Keratinocyte (primary cell): ENCODE results near the gene CERKL. TPM values are rescaled to one million over a fixed set of nuclear protein-coding genes. Genes with fewer than 3 reads are reported as not detected.

Source experiments
- DNase-seq: peaks from one replicate; pipeline ENCODE4 v3.0.0-alpha.2; 2011; ENCODE audit warnings: low read depth, missing footprints, low spot score
- FAIRE-seq: peaks from 2 replicates; lab custom pipeline; 2011; peaks lifted over from hg19 to GRCh38; lab: Jason Lieb, UNC
- H2AFZ ChIP-seq: 2 replicates; pipeline ENCODE4 v1.6.0; 2012; ENCODE audit warnings: low read length, control low read depth, inconsistent platforms; ENCODE audit not compliant: control insufficient read depth
- H3K27ac ChIP-seq: 2 replicates; pipeline ENCODE4 v1.5.1; 2011; ENCODE audit warnings: low read length; ENCODE audit not compliant: control insufficient read depth, insufficient read depth
- H3K27me3 ChIP-seq: 3 replicates; pipeline ENCODE4 v1.6.0; 2011; ENCODE audit warnings: low read length; ENCODE audit not compliant: control insufficient read depth, insufficient read depth; ENCODE audit errors: extremely low read depth
- H3K36me3 ChIP-seq, 2 experiments: 2 replicates in 1 of 2; 3 replicates in 1 of 2; pipeline ENCODE4 v1.5.1; 2011; ENCODE audit warnings: low read length in 2 of 2, mild to moderate bottlenecking in 1 of 2; ENCODE audit not compliant: control insufficient read depth in 2 of 2, insufficient read depth in 2 of 2; ENCODE audit errors: extremely low read depth in 1 of 2
- H3K4me1 ChIP-seq: 3 replicates; pipeline ENCODE4 v1.5.1; 2011; ENCODE audit warnings: low read length; ENCODE audit not compliant: control insufficient read depth, insufficient read depth; ENCODE audit errors: extremely low read depth
- H3K4me2 ChIP-seq: 3 replicates; pipeline ENCODE4 v1.6.0; 2011; ENCODE audit warnings: low read depth, low read length; ENCODE audit not compliant: control insufficient read depth, insufficient read depth; ENCODE audit errors: extremely low read depth
- H3K4me3 ChIP-seq, 3 experiments: fragments of 200-600 bp in 1 of 3; sonication (generic) in 1 of 3; 2 replicates in 2 of 3; 3 replicates in 1 of 3; pipeline ENCODE4 v1.5.1; 2011 to 2016; ENCODE audit warnings: low read length in 3 of 3, mild to moderate bottlenecking in 3 of 3, control low read depth in 2 of 3, inconsistent platforms in 1 of 3, low read depth in 1 of 3, mixed read lengths in 1 of 3, mixed run types in 1 of 3, moderate library complexity in 1 of 3; ENCODE audit not compliant: control insufficient read depth in 2 of 3, insufficient read depth in 2 of 3; ENCODE audit errors: extremely low read depth in 1 of 3
- H3K79me2 ChIP-seq: 2 replicates; pipeline ENCODE4 v1.6.0; 2012; ENCODE audit warnings: low read length; ENCODE audit not compliant: control insufficient read depth, insufficient read depth
- H3K9ac ChIP-seq: 3 replicates; pipeline ENCODE4 v1.6.0; 2011; ENCODE audit warnings: low read length; ENCODE audit not compliant: control insufficient read depth, insufficient read depth; ENCODE audit errors: extremely low read depth
- H3K9me1 ChIP-seq: 3 replicates; pipeline ENCODE4 v1.6.0; 2011; ENCODE audit warnings: low read length; ENCODE audit not compliant: control insufficient read depth, insufficient read depth; ENCODE audit errors: extremely low read depth
- H3K9me3 ChIP-seq: 2 replicates; pipeline ENCODE4 v1.5.1; 2012; ENCODE audit warnings: low read depth, low read length; ENCODE audit not compliant: control insufficient read depth
- H4K20me1 ChIP-seq: 3 replicates; pipeline ENCODE4 v1.6.0; 2011; ENCODE audit warnings: low read length; ENCODE audit not compliant: control insufficient read depth, insufficient read depth; ENCODE audit errors: extremely low read depth
- CTCF ChIP-seq, 3 experiments: IDR thresholded peaks in 1 of 3; conservative IDR thresholded peaks in 1 of 3; optimal IDR thresholded peaks in 1 of 3; 2 replicates in 2 of 3; 3 replicates in 1 of 3; pipeline versions ENCODE3 to v1.5.1; 2011; ENCODE audit warnings: low read length in 3 of 3, mild to moderate bottlenecking in 3 of 3, moderate library complexity in 2 of 3, control low read depth in 1 of 3, inconsistent platforms in 1 of 3; ENCODE audit not compliant: insufficient read depth in 2 of 3; ENCODE audit errors: extremely low read depth in 1 of 3
- EZH2 ChIP-seq: IDR thresholded peaks from one replicate; pipeline ENCODE4 v1.6.1; 2012; ENCODE audit warnings: inconsistent platforms, mild to moderate bottlenecking, low read length, moderate library complexity
- dilution Hi-C: fragments of 300-500 bp; cut with MboI; formaldehyde crosslinking; loops from one replicate; pipeline ENCODE4 v1.7.0; 2020; ENCODE audit warnings: low sequenced_read_pairs; ENCODE audit not compliant: extremely low pct_ligation_motif_present
- polyA plus RNA-seq, 5 experiments: library from polyadenylated mRNA; depleted of rRNA in 3 of 5; stranded (reverse) in 3 of 5; stranded (forward) in 1 of 5; unstranded in 1 of 5; fragments of >200 nt; gene quantifications; 1 replicate in 1 of 5; 2 replicates in 3 of 5; 3 replicates in 1 of 5; pipeline versions ENCODE4 v1.2.1 to v1.2.3, GENCODE V29; 2011 to 2012; ENCODE audit warnings: missing spikeins in 2 of 5, low read depth in 1 of 5, low replicate concordance in 1 of 5

CERKL gene
- polyA plus RNA-seq, 1 donor (not counting 4 experiments of a cell fraction or from before 2014, with no cell fraction given) = 0.03 TPM

- H3K27me3 ChIP-seq = peaks cover 10% of the 10 kb centered on the region
- no peak overlapping the region for H3K4me3 ChIP-seq
- no peaks in the 10 kb centered on the region for H3K9me1 ChIP-seq
- H4K20me1 ChIP-seq = no peaks in the 10 kb centered on the region
- dilution Hi-C loops = no loop called here
- no peak overlapping the region for H3K4me2 ChIP-seq
- no peak overlapping the region for H3K9ac ChIP-seq
- FAIRE-seq (no peak), DNase-seq (no peak)
- no peak for TF ChIP-seq CTCF (optimal IDR thresholded peaks at IDR 0.05 in 1 of 3, IDR thresholded peaks at IDR 0.05 in 1 of 3, conservative IDR thresholded peaks at IDR 0.05 in 1 of 3; ENCODE audit: extremely low read depth in 1 of 3, insufficient read depth in 2 of 3, low read length in 3 of 3)
- no peak for TF ChIP-seq EZH2
- no peaks in the 10 kb centered on the region for H3K79me2 ChIP-seq
- H3K4me1 ChIP-seq = no peaks in the 10 kb centered on the region
- H2AFZ ChIP-seq = no peak overlapping the region
- H3K9me3 ChIP-seq = no peaks in the 10 kb centered on the region
- H3K36me3 ChIP-seq = no peaks in the 10 kb centered on the region
- H3K27ac ChIP-seq = no peak overlapping the region
These were observed 28.0 kb downstream of the CERKL start for GRCh38 chr2:181628590-181629585.

- dilution Hi-C loops = no loop called here
- Histone ChIP-seq H3K9me3 (no peaks in the 10 kb centered on the region), H4K20me1 (no peaks in the 10 kb centered on the region), H3K4me3 (no peak overlapping the region), H3K4me1 (no peaks in the 10 kb centered on the region), H3K27ac (no peak overlapping the region), H3K9me1 (no peaks in the 10 kb centered on the region), H2AFZ (no peak overlapping the region), H3K79me2 (no peaks in the 10 kb centered on the region), H3K9ac (no peak overlapping the region), H3K4me2 (no peak overlapping the region), H3K27me3 (peaks cover 6% of the 10 kb centered on the region), H3K36me3 (no peaks in the 10 kb centered on the region)
- no peak for TF ChIP-seq EZH2
- no peak for TF ChIP-seq CTCF (optimal IDR thresholded peaks at IDR 0.05 in 1 of 3, IDR thresholded peaks at IDR 0.05 in 1 of 3, conservative IDR thresholded peaks at IDR 0.05 in 1 of 3; ENCODE audit: extremely low read depth in 1 of 3, insufficient read depth in 2 of 3, low read length in 3 of 3)
- FAIRE-seq = no peak
- no peak for DNase-seq
These were observed 29.4 kb downstream of the CERKL start for GRCh38 chr2:181627545-181627944.
